H1 (cell line): ENCODE data around the gene NHS. TPM values are rescaled to one million over a fixed set of nuclear protein-coding genes. Genes with fewer than 3 reads are reported as not detected.

Source experiments
- NANOG ChIP-seq: IDR thresholded peaks from 2 replicates; pipeline ENCODE4 v1.6.1; 2011; ENCODE audit warnings: low read length, low read depth, mild to moderate bottlenecking, inconsistent platforms; ENCODE audit not compliant: insufficient read depth, poor library complexity, severe bottlenecking
- SIRT6 ChIP-seq: IDR thresholded peaks from one replicate; pipeline ENCODE4 v1.7.1; 2012; ENCODE audit warnings: low read length, inconsistent platforms
- TAF1 ChIP-seq: IDR thresholded peaks from 2 replicates; pipeline ENCODE4 v1.6.1; 2011; ENCODE audit warnings: mild to moderate bottlenecking, low read depth, low read length
- USF2 ChIP-seq: IDR thresholded peaks from 2 replicates; pipeline ENCODE4 v1.6.1; 2011; ENCODE audit warnings: low read length, improper control_type of control experiment
- polyA plus RNA-seq, 7 experiments: library from polyadenylated mRNA; depleted of rRNA in 3 of 7; stranded (reverse) in 5 of 7; unstranded in 2 of 7; fragments of >200 nt in 5 of 7; fragments of 200-250 nt in 2 of 7; gene quantifications; 1 replicate in 5 of 7; 2 replicates in 1 of 7; 4 replicates in 1 of 7; pipeline versions ENCODE4 v1.2.1 to v1.2.3, GENCODE V29; 2011 to 2013; ENCODE audit warnings: missing spikeins in 2 of 7, mixed read lengths in 2 of 7
- total RNA-seq: library from RNA; stranded (reverse); fragmentation: NEBNext Ultra II Directional; extraction: Animal tissue kit (Norgen Biotek cat#: 25700); gene quantifications from 2 replicates; pipeline ENCODE4 v1.2.1, GENCODE V29; 2021

NHS gene
- total and polyA plus RNA-seq, 2 of the 8 experiments (the other 6 are each of a cell fraction or from before 2014, with no cell fraction given) = 2.2 to 6.7 TPM

- TF ChIP-seq USF2 (no peak), NANOG (no peak), TAF1 (no peak), SIRT6 (no peak)
- TF ChIP-seq, all 59 proteins: peak for 0
Observed at GRCh38 chrX:17769701-17770269, 394.8 kb downstream of the NHS start (continued).
